Fibroblast of villous mesenchyme (primary cell): ENCODE data around the gene UVRAG. TPM values are rescaled to one million over a fixed set of nuclear protein-coding genes. Genes with fewer than 3 reads are reported as not detected.

ENCODE experiments used
- DNase-seq: peaks from one replicate; pipeline ENCODE4 v3.0.0-alpha.2; 2010; ENCODE audit warnings: low read depth
- H3K4me3 ChIP-seq: 2 replicates; pipeline ENCODE4 v1.5.1; 2011; ENCODE audit warnings: low read depth, mild to moderate bottlenecking, low read length
- CTCF ChIP-seq: IDR thresholded peaks from 2 replicates; pipeline ENCODE4 v1.5.1; 2012; ENCODE audit warnings: low read depth, mild to moderate bottlenecking, low read length; ENCODE audit not compliant: insufficient read depth
- total RNA-seq: library from RNA; depleted of rRNA; stranded (reverse); fragments of >200 nt; gene quantifications from 2 replicates; pipeline ENCODE4 v1.2.3, GENCODE V29; 2012

The UVRAG gene
- total RNA-seq, 1 donor = 37.1 TPM

GRCh38 chr11:75802913-75803820, 11.8 kb upstream of the UVRAG start:
- peak; percentile 72 for DNase-seq
- TF ChIP-seq CTCF = peak; percentile 93

GRCh38 chr11:75809111-75809510, 5.9 kb upstream of the UVRAG start:
- H3K4me3 ChIP-seq = no peak overlapping the region
- TF ChIP-seq CTCF = no peak
- no peak for DNase-seq

More at GRCh38 chr11:75802913-75803820, 11.8 kb upstream of the UVRAG start:
- H3K4me3 ChIP-seq = no peak overlapping the region

- DNase-seq = no peak
- no peak for TF ChIP-seq CTCF
- no peak overlapping the region for H3K4me3 ChIP-seq
These were observed 5.0 kb upstream of the UVRAG start for GRCh38 chr11:75809991-75810390.

- no peak overlapping the region for H3K4me3 ChIP-seq
- DNase-seq = no peak
- TF ChIP-seq CTCF = no peak
These were observed 4.2 kb upstream of the UVRAG start for GRCh38 chr11:75810637-75811390.

DNA sequence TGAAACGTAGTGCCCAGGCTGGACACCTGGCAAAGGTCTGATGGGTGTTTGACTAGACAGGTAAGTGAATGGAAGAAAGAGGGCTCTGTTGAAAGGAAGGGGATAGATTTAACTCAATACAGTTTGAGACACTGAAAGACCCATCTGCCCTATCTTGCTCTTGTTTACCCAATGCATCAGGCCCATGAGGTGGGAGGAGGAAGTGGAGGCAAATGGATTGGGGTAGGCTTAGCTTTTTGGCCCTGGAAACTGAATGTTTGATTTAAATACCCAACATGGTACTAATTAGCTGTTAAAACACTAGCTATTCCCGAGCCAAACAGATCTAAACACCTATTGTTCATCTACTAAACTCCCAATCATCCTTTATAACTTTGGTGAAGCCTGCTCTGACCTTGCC, 3.5 kb upstream of the UVRAG start:
- no peak for TF ChIP-seq CTCF
- DNase-seq = no peak

DNA sequence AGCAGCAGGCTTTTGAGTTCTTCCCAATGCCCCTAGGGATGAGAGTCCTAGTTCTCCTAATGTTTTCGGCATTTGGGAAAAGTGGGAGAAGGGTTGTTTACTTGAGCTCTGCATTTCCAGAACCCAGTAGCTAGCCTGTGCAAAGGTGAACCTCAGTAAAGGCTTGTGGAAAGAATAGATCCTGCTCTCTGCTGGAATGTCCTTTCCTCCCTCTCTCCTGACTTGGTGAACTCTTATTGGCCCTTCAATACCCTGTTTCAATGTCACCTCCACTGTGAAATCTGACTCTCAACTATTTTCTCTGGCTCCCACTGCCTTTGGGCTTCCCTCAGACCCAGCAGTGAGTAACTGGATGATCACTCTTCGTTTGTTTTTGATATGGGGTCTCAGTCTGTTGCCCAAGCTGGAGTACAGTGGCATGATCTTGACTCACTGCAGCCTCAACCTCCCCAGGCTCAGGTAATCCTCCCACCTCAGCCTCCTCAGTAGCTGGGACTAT, 2.4 kb upstream of the UVRAG start:
- no peak for DNase-seq
- no peak overlapping the region for H3K4me3 ChIP-seq
- TF ChIP-seq CTCF = no peak

More for the DNA sequence above, 3.5 kb upstream of the UVRAG start:
- H3K4me3 ChIP-seq = no peak overlapping the region
